CD4-positive, alpha-beta T cell treated with Interleukin-15 for 1 hour (primary cell): Measurements from ENCODE around the gene KLHL4.
"Not testable (repeated sequence)": the region's sequence is repeated elsewhere in the genome, so short reads cannot be mapped to it uniquely, and the experiment has no call there.

ENCODE experiments used
- DNase-seq: peaks from one replicate; pipeline ENCODE4 v3.0.0-alpha.2; 2020

Gene KLHL4

DNA sequence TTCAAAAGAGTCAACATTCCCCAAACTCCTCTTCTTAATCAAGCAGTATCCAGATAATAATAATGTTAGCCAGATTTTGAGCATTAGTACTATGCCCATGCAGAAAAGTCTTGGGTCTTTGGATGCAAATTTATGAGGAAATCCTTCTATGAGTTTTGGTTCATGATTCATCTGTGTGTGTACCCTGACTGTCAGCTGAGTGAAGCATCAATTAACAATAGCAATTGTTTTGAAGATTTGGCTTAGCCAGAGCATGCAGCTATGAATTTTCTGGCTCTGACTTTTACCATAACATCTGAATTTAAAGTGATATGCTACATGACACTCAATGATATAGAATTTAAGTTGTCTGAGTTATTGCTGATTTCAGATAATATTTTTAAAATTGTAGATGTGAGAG lies 145.8 kb downstream of the KLHL4 start:
- no peak for DNase-seq

DNA sequence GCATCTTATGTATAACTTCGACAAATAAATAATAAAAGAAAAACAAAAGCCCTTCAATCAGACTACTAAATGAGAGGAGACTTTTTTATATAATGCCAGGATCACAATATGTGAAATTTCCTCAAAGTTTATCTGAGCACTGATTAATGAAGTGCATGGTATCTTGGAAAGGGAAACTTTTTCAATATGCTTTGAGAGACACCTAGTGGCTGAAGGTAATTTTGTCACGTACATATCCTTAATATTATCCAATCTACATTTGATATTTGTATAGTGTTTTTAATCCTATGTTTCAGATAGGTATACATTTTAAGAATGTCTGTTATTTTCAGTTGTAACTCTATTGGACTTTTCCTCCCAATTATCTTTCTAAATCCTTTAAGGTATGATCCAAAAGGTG lies 146.8 kb downstream of the KLHL4 start:
- no peak for DNase-seq

DNA sequence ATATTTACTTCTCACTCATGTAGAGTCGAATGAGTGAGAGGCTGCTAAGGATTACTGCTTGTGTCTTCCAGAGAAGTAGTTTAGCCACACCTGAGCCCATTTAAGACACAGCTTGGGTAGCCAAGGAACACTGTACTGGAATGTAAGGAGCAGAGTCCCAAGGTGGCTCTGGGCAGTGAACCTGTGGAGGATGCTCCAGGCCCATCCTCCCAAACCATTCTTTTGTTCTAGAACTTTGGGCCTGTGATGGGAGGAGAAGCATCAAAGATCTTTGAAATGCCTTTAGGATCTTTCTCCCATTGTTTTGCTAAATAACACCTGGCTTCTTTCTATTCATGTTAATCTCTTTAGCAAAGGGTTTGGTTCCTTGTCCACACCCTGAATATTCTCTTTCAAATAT lies 162.2 kb downstream of the KLHL4 start:
- DNase-seq: no peak

DNA sequence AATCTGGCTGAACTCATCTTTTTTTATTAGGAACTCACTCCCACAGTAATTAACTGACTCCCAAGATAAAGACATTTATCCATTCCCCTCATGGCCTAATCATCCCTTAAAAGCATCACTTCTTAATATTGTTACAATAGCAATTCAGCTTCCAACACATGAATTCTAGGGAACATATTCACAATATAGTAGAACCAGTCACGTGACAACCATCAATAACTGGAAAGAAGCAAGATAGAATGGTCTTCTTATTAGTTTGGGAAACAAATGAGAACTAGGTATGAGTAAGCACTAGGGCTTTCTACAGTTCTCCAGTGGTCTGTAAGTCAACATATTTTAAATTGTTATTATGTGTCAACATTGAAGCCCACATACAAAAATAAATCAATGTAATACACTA lies 170.1 kb downstream of the KLHL4 start:
- no peak for DNase-seq

DNA sequence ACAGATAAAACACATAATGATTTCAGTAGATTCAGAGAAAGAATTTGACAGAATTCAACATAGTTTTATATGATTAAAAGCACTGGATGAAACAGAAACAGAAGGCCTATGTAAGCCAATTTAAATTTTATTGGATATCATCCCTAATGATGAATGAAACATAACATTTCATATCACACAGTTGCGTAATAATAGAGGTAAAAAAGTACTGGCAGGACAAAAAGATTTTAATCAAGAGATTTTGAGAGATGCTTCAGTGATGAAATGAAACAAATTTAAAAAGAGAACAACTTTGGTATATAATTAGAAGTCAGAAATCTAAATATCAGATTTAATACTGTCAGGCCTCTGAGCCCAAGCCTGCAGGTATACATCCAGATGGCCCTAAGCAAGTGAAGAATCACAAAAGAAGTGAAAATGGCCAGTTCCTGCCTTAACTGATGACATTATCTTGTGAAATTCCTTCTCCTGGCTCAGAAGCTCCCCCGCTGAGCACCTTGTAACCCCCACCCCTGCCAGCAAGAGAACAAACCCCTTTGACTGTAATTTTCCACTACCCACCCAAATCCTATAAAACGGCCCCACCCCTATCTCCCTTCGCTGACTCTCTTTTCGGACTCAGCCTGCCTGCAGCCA lies 170.6 kb downstream of the KLHL4 start:
- not testable (repeated sequence) for DNase-seq

DNA sequence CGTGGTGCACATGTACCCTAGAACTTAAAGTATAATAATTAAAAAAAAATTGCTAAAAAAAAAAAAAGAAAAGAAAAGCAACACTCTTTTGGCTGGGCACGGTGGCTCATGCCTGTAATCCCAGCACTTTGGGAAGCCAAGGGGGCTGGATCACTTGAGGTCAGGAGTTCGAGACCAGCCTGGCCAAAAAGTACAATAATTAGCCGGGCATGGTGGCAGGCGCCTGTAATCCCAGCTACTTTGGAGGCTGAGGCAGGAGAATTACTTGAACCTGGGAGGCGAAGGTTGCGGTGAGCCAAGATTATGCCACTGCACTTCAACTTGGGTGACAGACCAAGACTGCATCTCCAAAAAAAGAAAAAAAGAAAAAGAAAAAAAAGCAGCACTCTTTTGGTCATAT lies 171.6 kb downstream of the KLHL4 start:
- not testable (repeated sequence) for DNase-seq

DNA sequence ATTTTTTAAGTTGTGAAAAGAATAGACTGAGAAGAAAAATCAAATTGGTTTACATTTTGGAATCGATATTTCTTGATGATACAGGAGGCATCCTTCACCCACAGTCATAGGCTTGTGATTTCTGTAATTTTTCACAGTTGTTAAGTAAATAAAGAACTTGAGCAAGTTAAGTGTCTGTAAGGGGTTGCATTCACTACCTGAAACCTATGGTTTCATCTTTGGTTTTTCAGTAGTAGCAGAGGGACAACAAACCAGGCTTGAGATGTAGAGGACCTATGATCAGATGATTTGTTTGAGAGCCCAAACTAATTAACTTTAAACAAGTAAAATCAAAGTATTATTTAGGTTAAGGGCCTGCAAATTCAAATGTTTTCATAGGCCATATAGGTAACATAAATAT lies 175.6 kb downstream of the KLHL4 start:
- no peak for DNase-seq

DNA sequence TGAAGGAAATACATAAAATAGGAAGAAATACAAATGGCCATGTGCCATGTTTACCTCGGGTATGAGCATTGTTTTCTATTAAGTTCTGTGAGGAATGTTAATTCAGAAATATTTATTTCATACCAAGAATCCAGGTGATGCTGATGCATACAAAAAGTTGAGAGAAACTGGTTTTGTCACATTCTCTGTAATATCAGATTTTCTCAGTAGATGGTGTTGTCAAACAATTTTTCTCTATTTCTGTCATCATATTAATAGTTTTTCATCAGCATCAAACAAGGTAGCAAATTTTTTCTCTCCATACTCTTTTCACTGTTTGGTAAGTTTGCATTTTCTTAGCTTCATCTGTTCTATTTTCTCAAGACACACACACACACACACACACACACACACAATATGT lies 179.8 kb downstream of the KLHL4 start:
- DNase-seq: no peak

DNA sequence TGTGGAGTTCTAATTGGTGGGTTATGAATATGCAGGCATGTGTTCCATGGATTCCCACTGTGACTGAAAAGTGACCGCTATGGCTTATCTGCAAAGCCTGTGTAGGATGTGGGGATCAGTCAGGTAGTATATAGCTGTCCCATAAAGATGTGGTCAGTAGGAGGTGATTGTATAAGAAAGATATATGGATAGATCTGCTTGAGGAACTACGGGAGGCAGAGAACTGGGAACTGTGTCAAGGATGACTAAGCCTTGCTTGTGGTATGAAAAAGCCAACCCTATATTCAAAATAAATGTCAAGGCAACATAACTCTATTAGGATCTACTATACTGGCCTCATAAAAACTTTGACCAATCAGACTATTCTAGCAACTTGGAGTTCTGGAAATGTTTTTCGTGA lies 185.2 kb downstream of the KLHL4 start:
- DNase-seq: no peak

DNA sequence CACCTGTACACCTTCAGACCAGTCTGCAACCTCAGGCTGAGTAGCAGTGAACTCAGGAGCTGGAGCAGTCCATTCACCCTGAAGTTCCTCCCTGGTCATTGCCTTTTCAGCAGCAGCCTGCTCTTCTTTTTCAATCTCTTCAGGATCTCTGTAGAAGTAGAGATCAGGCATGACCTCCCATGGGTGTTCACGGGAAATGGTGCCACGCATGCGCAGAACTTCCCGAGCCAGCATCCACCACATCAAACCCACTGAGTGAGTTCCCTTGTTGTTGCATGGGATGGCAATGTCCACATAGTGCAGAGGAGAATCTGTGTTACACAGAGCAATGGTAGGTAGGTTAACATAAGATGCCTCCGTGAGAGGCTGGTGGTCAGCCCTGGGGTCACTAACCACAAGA lies 185.9 kb downstream of the KLHL4 start:
- DNase-seq: not testable (repeated sequence)

DNA sequence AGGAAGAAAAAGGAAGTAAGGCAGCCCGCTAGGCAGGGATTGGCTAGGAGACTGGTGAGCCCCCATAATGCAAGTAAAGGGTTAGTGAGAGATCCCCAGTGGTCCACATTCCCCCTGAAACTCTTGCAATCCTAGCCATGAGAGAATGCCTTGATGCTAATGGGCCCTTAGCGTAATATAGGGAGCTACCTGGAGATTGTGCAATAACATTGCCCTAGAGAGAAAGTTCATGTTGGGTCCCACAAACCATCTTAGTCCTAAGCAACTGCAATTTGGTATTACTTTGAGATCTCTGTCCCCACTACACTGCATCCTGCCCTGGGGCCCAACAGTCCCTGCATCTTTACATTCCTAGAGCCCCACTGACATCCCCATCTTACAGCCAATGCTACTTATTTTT lies 188.5 kb downstream of the KLHL4 start:
- DNase-seq: no peak

DNA sequence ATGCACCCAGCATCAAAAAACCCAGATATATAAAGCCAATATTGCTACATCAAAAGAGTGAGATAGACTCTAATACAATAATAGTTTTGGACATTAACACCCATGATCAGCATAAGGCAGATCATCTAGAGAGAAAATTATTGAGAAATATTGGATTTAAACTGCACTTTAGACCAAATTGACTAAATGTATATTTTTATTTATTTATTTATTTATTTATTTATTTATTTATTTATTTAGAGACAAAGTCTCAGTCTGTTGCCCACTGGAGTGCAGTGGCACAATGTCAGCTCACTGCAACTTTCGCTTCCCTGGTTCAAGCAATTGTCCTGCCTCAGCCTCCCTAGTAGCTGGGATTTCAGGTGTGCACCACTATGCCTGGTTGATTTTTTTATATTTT lies 193.0 kb downstream of the KLHL4 start:
- DNase-seq: no peak
